GM18868 (cell line): ENCODE data around the gene FGFRL1.
"Not testable (repeated sequence)": the region's sequence is repeated elsewhere in the genome, so short reads cannot be mapped to it uniquely, and the experiment has no call there.

Experiments
- ATAC-seq: cut with Tn5 transposase; IDR thresholded peaks from one replicate; pipeline ENCODE4 v1.9.1; 2021; ENCODE audit warnings: mild to moderate bottlenecking, moderate library complexity; ENCODE audit not compliant: unreplicated experiment

FGFRL1 gene

DNA sequence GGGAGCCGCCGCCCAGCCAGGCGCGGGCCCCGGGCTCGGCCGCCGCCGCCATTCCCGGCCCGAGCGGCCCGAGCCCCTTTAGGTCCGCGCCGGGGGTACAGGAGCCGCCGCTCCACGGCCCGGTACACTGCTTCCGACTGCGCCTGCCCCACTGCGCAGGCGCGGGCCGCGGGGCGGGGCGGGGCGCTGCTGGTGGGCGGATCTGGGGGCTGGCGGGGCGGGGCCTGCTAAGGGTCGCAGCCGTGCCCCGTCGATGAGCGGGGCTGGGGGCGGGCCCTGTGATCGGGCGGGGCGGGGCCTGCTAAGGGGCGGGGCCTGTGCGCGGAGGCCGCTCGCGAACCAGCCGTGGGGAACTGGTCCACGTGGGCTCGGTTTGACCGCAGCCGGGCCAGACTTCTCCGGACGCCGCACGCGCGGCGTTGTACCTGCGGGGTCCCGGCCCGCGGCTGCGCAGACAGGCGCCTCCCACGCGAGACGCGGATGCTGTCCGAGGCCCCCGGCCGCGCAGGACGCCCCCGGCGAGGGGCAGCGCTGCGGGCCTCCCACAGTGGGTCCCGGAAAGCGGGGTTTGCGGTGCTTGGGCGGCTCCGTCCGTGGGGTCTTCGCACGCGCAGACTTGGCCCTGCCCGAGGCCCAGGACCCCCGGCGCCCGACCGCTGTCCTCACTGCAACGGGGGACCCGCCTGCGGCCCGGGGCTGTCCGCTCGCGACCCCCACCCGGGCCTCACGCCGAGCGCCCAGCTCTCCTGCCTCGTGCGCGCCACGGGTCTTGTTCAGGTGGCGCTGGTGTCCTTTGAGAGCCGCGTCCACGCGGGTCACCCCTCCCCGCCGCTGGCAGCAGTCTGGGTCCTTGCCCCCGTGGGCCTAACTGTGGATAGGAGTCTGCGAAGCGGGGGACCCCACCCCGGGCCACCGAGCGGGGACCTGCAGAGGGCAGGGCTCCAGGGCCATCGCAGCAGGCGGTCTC, 37.7 kb upstream of the FGFRL1 start, which contains the start of gene DGKQ:
TSS of gene DGKQ (minus strand) at position 139 of the 967 bp plus-strand sequence. CDS start at position 52, 87 bp downstream.
- peak; percentile 73 for ATAC-seq

DNA sequence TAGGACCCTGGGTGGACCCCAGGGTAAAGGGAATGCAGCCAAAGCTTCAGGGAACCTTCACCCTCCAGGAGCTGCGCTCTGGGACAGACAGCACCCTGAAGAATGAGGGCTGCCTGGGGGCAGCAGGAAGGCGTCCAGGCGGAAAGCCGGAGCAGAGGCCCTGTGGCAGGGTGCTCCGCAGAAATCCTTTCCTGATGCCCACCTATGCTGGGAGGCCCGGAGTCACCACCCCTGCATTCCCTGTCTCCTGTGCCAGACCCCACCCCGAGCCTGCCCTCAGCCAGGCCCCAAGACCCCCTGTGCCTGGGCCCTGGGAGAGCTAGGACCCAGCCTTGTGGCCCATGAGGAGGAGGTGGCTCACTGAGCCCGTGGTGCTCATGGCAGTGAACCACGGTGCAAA, 36.8 kb upstream of the FGFRL1 start:
- ATAC-seq, result no peak

GRCh38 chr4:976016-976415, 35.4 kb upstream of the FGFRL1 start:
- ATAC-seq, result not testable (repeated sequence)

DNA sequence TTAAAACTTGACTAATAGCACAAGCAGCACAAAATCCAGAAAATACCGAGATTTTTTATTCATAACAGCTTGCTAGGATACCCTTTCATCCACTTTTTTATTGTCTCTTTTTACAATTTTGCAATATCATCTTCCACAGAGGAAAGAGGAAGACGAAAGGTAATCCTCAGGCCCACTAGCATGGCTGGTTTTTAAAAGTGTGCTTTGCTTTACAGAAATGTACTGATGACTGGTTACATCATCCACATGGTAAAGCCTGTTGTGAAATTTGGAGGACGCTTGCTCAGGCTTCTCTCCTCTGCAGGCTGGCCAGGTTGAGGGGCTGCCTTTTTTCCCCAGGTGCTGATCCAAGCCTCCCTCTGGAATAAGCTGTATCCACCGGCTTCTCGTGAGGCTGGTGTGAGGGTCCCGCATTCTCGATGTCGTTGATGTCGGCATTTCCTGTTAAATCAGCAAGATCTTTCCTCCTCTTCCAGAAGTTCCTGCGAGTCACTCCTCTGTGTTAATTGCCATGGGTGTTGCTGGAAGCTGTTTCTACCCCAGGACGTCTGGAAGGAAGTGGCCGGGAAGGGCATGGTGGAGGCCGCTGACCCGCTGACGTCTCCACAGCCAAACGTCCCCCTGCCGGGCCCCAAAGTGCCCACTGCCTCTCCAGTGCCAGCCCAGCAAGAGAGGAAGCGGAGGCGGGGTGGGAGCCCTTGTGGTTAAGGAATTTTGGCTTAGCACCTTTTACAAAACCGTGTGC, 32.3 kb upstream of the FGFRL1 start:
- no peak for ATAC-seq

DNA sequence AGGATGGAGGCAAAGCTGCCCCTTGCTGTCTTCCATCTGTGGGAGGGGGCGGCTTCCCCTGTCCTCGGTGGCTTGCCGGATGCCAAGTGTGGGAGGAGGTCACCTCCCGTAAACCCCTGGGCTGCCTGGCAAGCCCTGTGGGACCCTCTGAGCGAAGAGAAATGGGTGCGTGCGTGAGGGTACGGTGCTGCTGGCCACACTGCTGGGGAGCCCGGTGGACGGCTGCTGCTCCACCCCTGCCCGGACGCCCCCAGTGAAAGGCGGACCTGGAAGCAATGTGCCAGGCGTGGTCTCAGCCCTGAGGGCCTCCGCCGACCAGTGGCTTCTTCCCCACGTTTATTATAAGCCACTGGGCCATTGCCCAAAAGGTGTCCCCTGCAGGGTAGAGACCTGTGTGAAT, 29.1 kb upstream of the FGFRL1 start:
- ATAC-seq, result no peak

GRCh38 chr4:982814-983213, 28.6 kb upstream of the FGFRL1 start:
- no peak for ATAC-seq

DNA sequence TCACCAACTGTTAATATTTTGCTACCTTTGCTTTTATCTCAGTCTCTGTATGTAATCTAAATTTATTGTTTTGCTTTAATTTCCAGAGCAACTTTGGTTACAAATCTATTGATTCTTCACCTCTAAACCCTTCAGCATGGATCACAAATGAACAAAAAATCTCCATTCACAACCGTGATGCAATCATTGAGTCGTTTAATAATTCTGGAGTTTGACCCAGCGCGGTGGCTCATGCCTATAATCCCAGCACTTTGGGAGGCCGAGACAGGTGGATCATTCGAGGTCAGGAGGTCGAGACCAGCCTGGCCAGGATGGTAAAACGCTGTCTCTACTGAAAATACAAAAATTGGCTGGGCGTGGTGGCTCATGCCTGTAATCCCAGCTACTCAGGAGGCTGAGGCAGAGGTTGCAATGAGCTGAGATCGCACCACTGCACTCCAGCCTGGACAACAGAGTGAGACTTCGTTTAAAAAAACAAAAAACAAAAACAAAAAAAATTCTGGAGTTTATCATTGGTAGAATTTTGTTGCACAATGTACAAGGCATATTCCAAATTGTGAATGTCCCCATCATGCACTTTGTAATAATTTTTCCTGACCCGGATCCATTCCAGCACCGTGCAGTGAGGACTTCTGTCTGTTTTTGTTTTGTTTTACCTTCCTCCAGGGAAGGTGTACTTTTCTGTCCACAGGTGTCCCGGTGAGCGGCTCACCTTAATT, 26.9 kb upstream of the FGFRL1 start:
- ATAC-seq, result no peak

- ATAC-seq, result no peak
These were observed 26.1 kb upstream of the FGFRL1 start for GRCh38 chr4:985123-985830.

DNA sequence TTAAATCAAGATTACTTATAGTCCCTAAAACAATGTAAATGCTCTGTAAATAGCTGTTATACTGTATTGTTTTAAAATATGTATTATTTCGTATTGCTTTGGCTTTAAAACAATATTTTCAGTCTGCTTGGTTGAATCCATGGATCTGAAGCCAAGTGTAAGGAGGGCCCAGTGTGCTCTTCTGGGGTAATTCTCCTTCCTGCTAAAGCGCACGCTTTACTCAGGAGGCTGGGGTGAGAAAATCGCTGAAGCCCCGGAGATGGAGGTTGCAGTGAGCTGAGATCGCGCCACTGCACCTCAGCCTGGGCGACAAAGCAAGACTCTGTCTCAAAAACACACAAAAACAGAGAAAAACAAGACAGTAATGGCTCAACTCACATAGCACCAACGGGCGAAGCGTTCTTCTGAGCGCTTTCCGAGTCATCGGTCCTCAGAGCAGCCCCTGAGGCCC, 25.0 kb upstream of the FGFRL1 start:
- peak; percentile 20 for ATAC-seq

DNA sequence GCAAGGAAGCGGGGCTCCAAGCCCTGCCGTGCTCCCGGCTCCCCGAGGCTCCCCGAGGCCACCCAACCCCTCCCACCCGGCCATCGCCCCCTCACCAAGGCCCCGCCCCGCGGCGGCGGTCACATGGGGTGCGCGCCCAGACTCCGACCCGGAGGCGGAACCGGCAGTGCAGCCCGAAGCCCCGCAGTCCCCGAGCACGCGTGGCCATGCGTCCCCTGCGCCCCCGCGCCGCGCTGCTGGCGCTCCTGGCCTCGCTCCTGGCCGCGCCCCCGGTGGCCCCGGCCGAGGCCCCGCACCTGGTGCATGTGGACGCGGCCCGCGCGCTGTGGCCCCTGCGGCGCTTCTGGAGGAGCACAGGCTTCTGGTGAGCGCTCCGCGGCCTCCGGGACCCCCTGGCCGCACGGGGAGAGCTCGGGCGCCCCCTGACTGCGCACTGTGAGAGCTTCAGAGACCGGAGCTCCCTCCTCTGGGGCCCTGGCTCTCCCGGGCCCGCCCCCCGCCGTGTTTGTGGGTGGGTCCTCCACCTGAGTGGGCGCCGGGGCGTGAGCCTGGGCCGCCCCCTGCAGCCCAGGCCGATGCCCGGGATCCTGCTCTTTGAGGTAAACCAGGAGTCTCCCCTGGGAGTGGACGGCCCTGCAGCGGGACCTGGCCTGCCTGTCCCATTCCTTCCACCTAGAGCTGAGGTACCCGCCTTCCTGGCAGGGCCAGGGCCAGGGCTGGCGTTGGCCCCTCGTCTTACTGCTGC, 24.4 kb upstream of the FGFRL1 start, which contains the start of gene IDUA:
TSS of gene IDUA (plus strand) at position 166 of the 745 bp plus-strand sequence. CDS start at position 207, 41 bp downstream.
- ATAC-seq, result peak; percentile 83

- no peak for ATAC-seq
These were observed 23.6 kb upstream of the FGFRL1 start for GRCh38 chr4:987624-988513.

DNA sequence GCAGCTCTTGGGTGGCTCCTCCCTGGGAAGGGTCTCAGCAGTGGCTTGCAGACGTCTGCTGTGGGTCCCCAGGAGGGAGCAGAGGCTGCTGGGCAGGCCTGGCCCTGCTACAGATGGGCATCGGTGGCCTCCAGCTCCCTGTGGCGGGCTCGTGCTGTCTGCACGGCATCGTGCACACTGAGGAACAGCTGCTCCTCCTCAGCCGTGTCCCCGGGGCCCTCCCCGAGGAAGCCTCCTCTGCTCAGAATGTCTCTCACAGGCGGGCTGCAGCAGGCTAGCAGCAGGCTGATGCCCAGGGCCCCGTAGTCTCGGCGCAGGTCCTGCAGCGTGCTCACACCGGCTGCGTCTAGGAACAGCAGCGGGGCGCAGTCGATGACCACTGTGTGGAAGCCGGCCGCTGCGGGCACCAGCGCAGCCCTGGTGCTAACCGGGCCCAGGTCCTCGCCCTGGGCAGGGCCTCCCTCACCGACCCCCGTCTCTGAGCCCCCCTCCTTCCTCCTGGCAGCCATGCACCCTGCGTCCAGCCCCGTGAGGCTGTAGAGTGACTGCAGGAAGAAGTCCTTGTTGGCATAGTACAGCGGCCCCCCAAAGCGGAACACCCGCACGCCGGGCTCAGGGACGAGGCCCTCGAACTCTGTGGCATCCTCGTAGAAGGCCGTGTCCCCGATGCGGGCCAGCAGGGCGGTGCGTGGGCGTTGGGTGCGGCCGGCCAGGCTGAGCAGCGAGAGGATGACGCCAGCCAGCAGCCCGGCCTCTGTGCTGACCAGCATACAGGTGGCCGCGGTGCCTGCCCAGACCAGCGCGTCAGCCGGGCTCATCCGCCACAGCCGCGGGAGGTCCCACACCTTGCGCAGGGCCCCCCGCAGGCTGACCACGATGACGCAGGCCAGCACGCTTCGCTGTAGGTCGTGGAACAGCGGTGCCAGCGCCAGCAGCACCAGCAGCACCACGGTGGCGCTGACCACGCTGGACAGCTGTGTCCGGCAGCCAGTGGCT, 22.4 kb upstream of the FGFRL1 start:
- ATAC-seq, result no peak

DNA sequence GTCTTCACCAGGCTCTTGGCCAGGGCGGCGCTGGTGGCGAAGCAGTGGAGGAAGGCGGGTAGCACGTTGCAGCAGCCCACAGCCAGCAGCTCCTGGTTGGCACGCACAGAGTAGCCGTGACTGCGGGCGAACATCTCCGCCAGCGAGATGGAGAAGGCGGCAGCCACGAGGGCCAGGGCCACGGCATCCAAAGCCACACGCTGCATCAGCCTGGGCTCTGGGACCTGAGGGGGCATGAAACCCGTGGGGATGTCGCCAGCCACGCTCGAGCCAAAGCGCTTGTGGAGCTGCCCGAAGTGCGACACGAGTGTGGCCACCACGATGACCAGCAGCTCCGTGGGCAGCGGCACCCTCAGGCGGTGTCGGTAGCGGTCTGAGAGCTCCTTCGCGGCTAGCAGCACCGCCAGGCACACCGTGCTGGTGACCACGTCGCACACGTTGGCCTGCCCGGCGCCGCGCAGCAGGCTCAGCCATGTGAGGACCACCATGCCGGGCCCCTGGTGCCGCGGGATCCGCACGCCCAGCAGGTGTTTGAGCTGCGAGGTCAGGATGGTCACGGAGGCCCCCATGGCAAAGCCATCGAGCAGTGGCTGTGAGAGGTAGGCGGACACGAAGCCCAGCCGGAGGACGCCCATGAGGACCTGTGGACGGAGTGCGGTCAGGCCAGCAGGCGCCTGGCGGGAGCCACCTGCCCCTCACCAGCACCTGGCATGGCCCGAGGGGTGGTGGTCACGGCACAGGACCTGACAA, 21.5 kb upstream of the FGFRL1 start:
- no peak for ATAC-seq

- no peak for ATAC-seq
These were observed 20.6 kb upstream of the FGFRL1 start for GRCh38 chr4:990746-991367.

- ATAC-seq, result no peak
These were observed 19.8 kb upstream of the FGFRL1 start for GRCh38 chr4:991451-992296.
